Raji (cell line): ENCODE measurements around the gene FBN2.

ENCODE experiments used
- POLR2A ChIP-seq: IDR thresholded peaks from 2 replicates; pipeline ENCODE4 v1.6.1; 2011; ENCODE audit warnings: low read depth, low read length, control low read depth; ENCODE audit not compliant: insufficient read depth

The FBN2 gene

DNA sequence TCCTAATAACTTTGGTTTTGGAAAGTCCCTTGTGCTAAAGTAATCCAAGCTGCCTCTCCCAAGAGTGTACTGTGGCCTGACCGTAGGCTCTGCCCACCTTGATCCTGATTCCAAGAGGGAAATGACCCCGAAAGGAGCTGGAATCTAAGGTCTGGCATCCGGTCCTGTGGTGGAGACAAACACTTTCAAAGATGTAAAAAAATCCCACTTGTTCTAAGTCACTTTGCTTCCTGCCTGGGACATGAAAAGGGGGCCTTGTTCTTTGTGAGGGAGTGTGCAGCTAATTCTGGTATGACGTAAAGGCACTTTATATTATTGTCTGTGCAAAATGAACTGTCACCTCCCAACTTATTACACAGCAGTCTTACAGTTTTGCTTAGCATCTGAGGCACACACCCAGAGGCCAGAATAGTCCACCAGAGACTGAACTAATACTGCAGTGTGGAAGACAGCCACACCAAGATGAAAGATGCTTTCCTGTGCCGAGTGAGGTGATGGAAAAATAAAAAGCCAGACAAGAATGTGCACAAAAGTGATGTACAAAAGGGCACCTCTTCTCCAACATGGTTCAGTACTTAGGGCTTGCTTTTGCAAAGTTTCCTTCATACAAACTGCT, 325.7 kb downstream of the FBN2 start:
- no peak for TF ChIP-seq POLR2A

- no peak for TF ChIP-seq POLR2A
Observed at GRCh38 chr5:128208436-128208835, 329.6 kb downstream of the FBN2 start.
